Activated CD4-positive, alpha-beta T cell treated with anti-CD3 and anti-CD28 coated beads, Interleukin-2, amount 10 ng/mL, durations not matched to agents 24 days and 14 days (primary cell): ENCODE measurements around the gene NDC1. TPM values are rescaled to one million over a fixed set of nuclear protein-coding genes. Genes with fewer than 3 reads are reported as not detected.
"Not testable (repeated sequence)": the region's sequence is repeated elsewhere in the genome, so short reads cannot be mapped to it uniquely, and the experiment has no call there.

Experiments used
- DNase-seq: peaks from one replicate; pipeline ENCODE4 v3.0.0; 2022
- H3K27ac Mint-ChIP-seq: one replicate; pipeline ENCODE4 v1.8.0; 2022; ENCODE audit warnings: mild to moderate bottlenecking, mixed read lengths
- H3K27me3 Mint-ChIP-seq: one replicate; pipeline ENCODE4 v1.8.0; 2022; ENCODE audit warnings: mixed read lengths
- H3K36me3 Mint-ChIP-seq: one replicate; pipeline ENCODE4 v1.8.0; 2022; ENCODE audit warnings: low read depth, mild to moderate bottlenecking, mixed read lengths
- H3K4me1 Mint-ChIP-seq: one replicate; pipeline ENCODE4 v1.8.0; 2021; ENCODE audit warnings: mixed read lengths
- H3K4me3 Mint-ChIP-seq: one replicate; pipeline ENCODE4 v1.8.0; 2022; ENCODE audit warnings: mild to moderate bottlenecking, moderate library complexity, mixed read lengths
- H3K9me3 Mint-ChIP-seq: one replicate; pipeline ENCODE4 v1.8.0; 2021; ENCODE audit warnings: mixed read lengths
- intact Hi-C: fragments of 100-400 bp; cut with micrococcal nuclease; formaldehyde crosslinking; loops from one replicate; pipeline ENCODE4 v1.15.1; 2023
- total RNA-seq: library from RNA; stranded (reverse); gene quantifications from 2 replicates; pipeline ENCODE4 v1.2.3, GENCODE V29; 2022

NDC1 gene
- total RNA-seq, 1 donor from 2014 or later = 39.7 TPM

GRCh38 chr1:53847980-53848379 is 9.9 kb upstream of the NDC1 start:
- Mint-ChIP-seq H3K4me3 (no peak overlapping the region), H3K36me3 (peaks cover 16% of the 10 kb centered on the region), H3K27ac (no peak overlapping the region), H3K4me1 (no peaks in the 10 kb centered on the region), H3K27me3 (peaks cover 14% of the 10 kb centered on the region), H3K9me3 (no peaks in the 10 kb centered on the region)
- intact Hi-C loops = no loop called here
- DNase-seq = no peak

GRCh38 chr1:53842347-53842746 is 4.3 kb upstream of the NDC1 start:
- no peak for DNase-seq
- H3K27me3 Mint-ChIP-seq = peaks cover 6% of the 10 kb centered on the region
- no peak overlapping the region for H3K27ac Mint-ChIP-seq
- peaks cover 3% of the 10 kb centered on the region for H3K36me3 Mint-ChIP-seq
- H3K4me1 Mint-ChIP-seq = peaks cover 12% of the 10 kb centered on the region
- intact Hi-C loops = no loop called here
- H3K9me3 Mint-ChIP-seq = no peaks in the 10 kb centered on the region
- H3K4me3 Mint-ChIP-seq = no peak overlapping the region

- Mint-ChIP-seq H3K9me3 (no peaks in the 10 kb centered on the region), H3K27ac (peak overlapping the region; percentile 100), H3K36me3 (peaks cover 15% of the 10 kb centered on the region), H3K27me3 (no peaks in the 10 kb centered on the region), H3K4me1 (peaks cover 25% of the 10 kb centered on the region), H3K4me3 (peak overlapping the region; percentile 100)
- intact Hi-C loops = loop anchor here (1.0 to 5.0 kb wide), 6 partner anchors 51 to 1436 kb away; partner anchors contain the start of genes LRRC42, ORC1, PRPF38A and SSBP3
- DNase-seq = no peak
Measured at GRCh38 chr1:53838654-53838974, 518 bp upstream of the NDC1 start.

GRCh38 chr1:53837646-53837923 is 511 bp downstream of the NDC1 start:
- Mint-ChIP-seq H3K36me3 (peaks cover 18% of the 10 kb centered on the region), H3K4me3 (peak overlapping the region; percentile 100), H3K27me3 (no peaks in the 10 kb centered on the region), H3K4me1 (peaks cover 25% of the 10 kb centered on the region), H3K9me3 (no peaks in the 10 kb centered on the region), H3K27ac (peak overlapping the region; percentile 100)
- intact Hi-C loops = loop anchor here (5.0 kb wide), 2 partner anchors 570 to 1435 kb away; partner anchors contain the start of genes ORC1, PRPF38A and SSBP3
- no peak for DNase-seq

- Mint-ChIP-seq H3K9me3 (no peaks in the 10 kb centered on the region), H3K27me3 (no peaks in the 10 kb centered on the region), H3K4me3 (no peak overlapping the region), H3K27ac (peak overlapping the region; percentile 18), H3K36me3 (peaks cover 24% of the 10 kb centered on the region), H3K4me1 (peaks cover 25% of the 10 kb centered on the region)
- intact Hi-C loops = loop anchor here (5.0 kb wide), 2 partner anchors 572 to 1433 kb away; partner anchors contain the start of genes ORC1, PRPF38A and SSBP3
- DNase-seq = no peak
Measured at GRCh38 chr1:53835491-53835890, 2.6 kb downstream of the NDC1 start.

GRCh38 chr1:53834776-53835175 is 3.3 kb downstream of the NDC1 start:
- Mint-ChIP-seq H3K9me3 (no peaks in the 10 kb centered on the region), H3K36me3 (peaks cover 26% of the 10 kb centered on the region), H3K4me3 (no peak overlapping the region), H3K27ac (no peak overlapping the region), H3K27me3 (no peaks in the 10 kb centered on the region), H3K4me1 (peaks cover 25% of the 10 kb centered on the region)
- intact Hi-C loops = loop anchor here (5.0 kb wide), 2 partner anchors 573 to 1432 kb away; partner anchors contain the start of genes ORC1, PRPF38A and SSBP3
- no peak for DNase-seq

- intact Hi-C loops = no loop called here
- Mint-ChIP-seq H3K4me3 (no peak overlapping the region), H3K9me3 (no peaks in the 10 kb centered on the region), H3K27ac (no peak overlapping the region), H3K27me3 (no peaks in the 10 kb centered on the region), H3K4me1 (peaks cover 16% of the 10 kb centered on the region), H3K36me3 (peaks cover 38% of the 10 kb centered on the region)
- no peak for DNase-seq
Measured at GRCh38 chr1:53833393-53833792, 4.7 kb downstream of the NDC1 start.

GRCh38 chr1:53826367-53826766 is 11.7 kb downstream of the NDC1 start:
- Mint-ChIP-seq H3K27ac (no peak overlapping the region), H3K4me1 (no peaks in the 10 kb centered on the region), H3K9me3 (no peaks in the 10 kb centered on the region), H3K4me3 (no peak overlapping the region), H3K36me3 (peaks cover 51% of the 10 kb centered on the region), H3K27me3 (no peaks in the 10 kb centered on the region)
- intact Hi-C loops = no loop called here
- DNase-seq = no peak

GRCh38 chr1:53825306-53825705 is 12.8 kb downstream of the NDC1 start:
- Mint-ChIP-seq H3K27ac (no peak overlapping the region), H3K36me3 (peaks cover 53% of the 10 kb centered on the region), H3K9me3 (no peaks in the 10 kb centered on the region), H3K4me1 (no peaks in the 10 kb centered on the region), H3K27me3 (no peaks in the 10 kb centered on the region), H3K4me3 (no peak overlapping the region)
- intact Hi-C loops = no loop called here
- DNase-seq = no peak

- no peaks in the 10 kb centered on the region for H3K27me3 Mint-ChIP-seq
- H3K36me3 Mint-ChIP-seq = peaks cover 59% of the 10 kb centered on the region
Measured at GRCh38 chr1:53822931-53823330, 15.2 kb downstream of the NDC1 start.

GRCh38 chr1:53821380-53821779 is 16.7 kb downstream of the NDC1 start:
- Mint-ChIP-seq H3K4me3 (no peak overlapping the region), H3K4me1 (peaks cover 4% of the 10 kb centered on the region), H3K9me3 (peaks cover 5% of the 10 kb centered on the region), H3K27ac (no peak overlapping the region), H3K27me3 (no peaks in the 10 kb centered on the region), H3K36me3 (peaks cover 65% of the 10 kb centered on the region)
- intact Hi-C loops = no loop called here
- DNase-seq = no peak

More at GRCh38 chr1:53822931-53823330, 15.2 kb downstream of the NDC1 start:
- Mint-ChIP-seq H3K27ac (no peak overlapping the region), H3K4me3 (no peak overlapping the region), H3K9me3 (no peaks in the 10 kb centered on the region), H3K4me1 (peaks cover 2% of the 10 kb centered on the region)
- no peak for DNase-seq
- intact Hi-C loops = no loop called here

GRCh38 chr1:53819387-53819786 is 18.7 kb downstream of the NDC1 start:
- H3K36me3 Mint-ChIP-seq = peaks cover 69% of the 10 kb centered on the region
- peak overlapping the region; percentile 29 for H3K27ac Mint-ChIP-seq
- H3K9me3 Mint-ChIP-seq = peaks cover 5% of the 10 kb centered on the region
- H3K27me3 Mint-ChIP-seq = no peaks in the 10 kb centered on the region
- no peak for DNase-seq
- intact Hi-C loops = no loop called here
- no peak overlapping the region for H3K4me3 Mint-ChIP-seq
- peaks cover 9% of the 10 kb centered on the region for H3K4me1 Mint-ChIP-seq

GRCh38 chr1:53816584-53816983 is 21.5 kb downstream of the NDC1 start:
- DNase-seq, H3K27ac Mint-ChIP-seq, intact Hi-C loops, H3K4me3 Mint-ChIP-seq, H3K27me3 Mint-ChIP-seq, H3K9me3 Mint-ChIP-seq: not testable (repeated sequence)
- Mint-ChIP-seq H3K36me3 (peaks cover 83% of the 10 kb centered on the region), H3K4me1 (peaks cover 18% of the 10 kb centered on the region)

- H3K4me3 Mint-ChIP-seq, H3K27ac Mint-ChIP-seq, intact Hi-C loops, DNase-seq, H3K9me3 Mint-ChIP-seq, H3K27me3 Mint-ChIP-seq: not testable (repeated sequence)
- Mint-ChIP-seq H3K36me3 (peaks cover 90% of the 10 kb centered on the region), H3K4me1 (peaks cover 21% of the 10 kb centered on the region)
Measured at GRCh38 chr1:53815484-53815883, 22.6 kb downstream of the NDC1 start.

GRCh38 chr1:53811414-53811851 is 26.7 kb downstream of the NDC1 start:
- peak; percentile 67 for DNase-seq
- Mint-ChIP-seq H3K27ac (peak overlapping the region; percentile 7), H3K36me3 (peaks cover 70% of the 10 kb centered on the region), H3K4me3 (no peak overlapping the region), H3K27me3 (no peaks in the 10 kb centered on the region), H3K4me1 (peaks cover 20% of the 10 kb centered on the region), H3K9me3 (peaks cover 1% of the 10 kb centered on the region)
- intact Hi-C loops = no loop called here
